Liver (tissue), 9 donors: ENCODE results near the gene PHETA2. TPM values are rescaled to one million over a fixed set of nuclear protein-coding genes. Genes with fewer than 3 reads are reported as not detected.

ENCODE experiments used
- DNase-seq: peaks from one replicate; pipeline ENCODE4 v3.0.0-alpha.2; 2017; ENCODE audit warnings: low spot score
- H3K27ac ChIP-seq, 2 donors: one replicate each; pipeline ENCODE4 v1.7.0; 2013; ENCODE audit warnings: inconsistent platforms in 2 of 2, low read length in 2 of 2, control low read depth in 1 of 2, low read depth in 1 of 2, mild to moderate bottlenecking in 1 of 2
- H3K27me3 ChIP-seq, 4 donors: one replicate each; pipeline versions ENCODE4 v1.6.1 to v1.7.0; 2013; ENCODE audit warnings: low read length in 3 of 4, inconsistent platforms in 1 of 4, mild to moderate bottlenecking in 1 of 4, moderate library complexity in 1 of 4; ENCODE audit not compliant: control insufficient read depth in 4 of 4, insufficient read depth in 4 of 4
- H3K36me3 ChIP-seq, 4 donors: one replicate each; pipeline versions ENCODE4 v1.6.1 to v1.7.0; 2013; ENCODE audit warnings: low read length in 3 of 4, mild to moderate bottlenecking in 3 of 4, low read depth in 1 of 4, moderate library complexity in 1 of 4; ENCODE audit not compliant: control insufficient read depth in 4 of 4, insufficient read depth in 3 of 4
- H3K4me1 ChIP-seq, 4 donors: one replicate each; pipeline versions ENCODE4 v1.6.1 to v1.7.0; 2013; ENCODE audit warnings: low read length in 3 of 4, mild to moderate bottlenecking in 3 of 4, moderate library complexity in 1 of 4; ENCODE audit not compliant: control insufficient read depth in 4 of 4, insufficient read depth in 4 of 4
- H3K4me3 ChIP-seq, 3 donors: one replicate each; pipeline versions ENCODE4 v1.6.1 to v1.7.0; 2013; ENCODE audit warnings: low read length in 3 of 3, control low read depth in 1 of 3, low read depth in 1 of 3, mild to moderate bottlenecking in 1 of 3
- H3K9ac ChIP-seq, 2 donors: one replicate each; pipeline ENCODE4 v1.7.0; 2013; ENCODE audit warnings: low read length in 2 of 2, mild to moderate bottlenecking in 2 of 2, moderate library complexity in 2 of 2, control low read depth in 1 of 2, low read depth in 1 of 2
- H3K9me3 ChIP-seq, 4 donors: one replicate each; pipeline versions ENCODE4 v1.6.1 to v1.7.0; 2013; ENCODE audit warnings: low read length in 3 of 4; ENCODE audit not compliant: control insufficient read depth in 4 of 4
- EGR1 ChIP-seq, 2 donors: IDR thresholded peaks; 2 replicates each; pipeline ENCODE4 v1.6.1; 2016 to 2018; ENCODE audit warnings: antibody characterized with exemption in 2 of 2, low read depth in 2 of 2
- FOXA1 ChIP-seq: IDR thresholded peaks from 2 replicates; pipeline ENCODE4 v1.6.1; 2016; ENCODE audit warnings: antibody characterized with exemption
- FOXA2 ChIP-seq: IDR thresholded peaks from 2 replicates; pipeline ENCODE4 v1.6.1; 2016; ENCODE audit warnings: antibody characterized with exemption
- GABPA ChIP-seq, 2 donors: IDR thresholded peaks in 1 of 2; conservative IDR thresholded peaks in 1 of 2; 2 replicates each; pipeline ENCODE4 v1.6.1; 2016; ENCODE audit warnings: antibody characterized with exemption in 2 of 2, mild to moderate bottlenecking in 1 of 2, moderate library complexity in 1 of 2
- HNF4A ChIP-seq, 2 donors: conservative IDR thresholded peaks; 2 replicates each; pipeline ENCODE4 v1.6.1; 2016; ENCODE audit warnings: antibody characterized with exemption in 2 of 2, mild to moderate bottlenecking in 2 of 2
- HNF4G ChIP-seq: IDR thresholded peaks from 2 replicates; pipeline ENCODE4 v1.6.1; 2016; ENCODE audit warnings: antibody characterized with exemption
- JUND ChIP-seq, 2 donors: IDR thresholded peaks; 2 replicates each; pipeline ENCODE4 v1.6.1; 2016; ENCODE audit warnings: antibody characterized with exemption in 2 of 2
- NR2F2 ChIP-seq: IDR thresholded peaks from 2 replicates; pipeline ENCODE4 v1.6.1; 2016; ENCODE audit warnings: antibody characterized with exemption
- RXRA ChIP-seq, 2 donors: IDR thresholded peaks; 2 replicates each; pipeline ENCODE4 v1.6.1; 2017 to 2018; ENCODE audit warnings: antibody characterized with exemption in 2 of 2, mild to moderate bottlenecking in 1 of 2
- TAF1 ChIP-seq: conservative IDR thresholded peaks from 2 replicates; pipeline ENCODE4 v1.6.1; 2016; ENCODE audit warnings: antibody characterized with exemption, mild to moderate bottlenecking
- YY1 ChIP-seq: IDR thresholded peaks from 2 replicates; pipeline ENCODE4 v1.6.1; 2016; ENCODE audit warnings: antibody characterized with exemption, mild to moderate bottlenecking
- WGBS: extraction: QIAGEN DNeasy Blood & Tissue Kit; methylation state at CpG from one replicate; pipeline ENCODE4 v1.1.7; 2013; 5-methylcytosine and 5-hydroxymethylcytosine counted together
- polyA plus RNA-seq, 2 donors: library from polyadenylated mRNA; stranded (reverse) in 1 of 2; unstranded in 1 of 2; fragments of 200-250 nt in 1 of 2; fragments of >200 nt in 1 of 2; fragmentation: Nextera tagmentation in 1 of 2; extraction: Ambion mirVana in 1 of 2; gene quantifications; one replicate each; pipeline versions ENCODE4 v1.2.1 to v1.2.3, GENCODE V29; 2013 to 2015
- total RNA-seq, 2 donors: library from RNA; depleted of rRNA; stranded (reverse); fragments of >200 nt; gene quantifications; one replicate each; pipeline ENCODE4 v1.2.3, GENCODE V29; 2014
- TF ChIP-seq, protein P1 (sequence below): IDR thresholded peaks from 2 replicates; pipeline ENCODE4 v1.6.1; 2016; ENCODE audit warnings: antibody characterized with exemption, mild to moderate bottlenecking
- TF ChIP-seq, protein P2 (sequence below): fragments of 150-350 bp; IDR thresholded peaks from 2 replicates; pipeline ENCODE4 v1.5.1; 2017; ENCODE audit warnings: improper control_type of control experiment, low read depth, low read length; ENCODE audit not compliant: missing input control
- TF ChIP-seq, protein P3 (sequence below): IDR thresholded peaks from 2 replicates; pipeline ENCODE4 v1.6.1; 2016; ENCODE audit warnings: antibody characterized with exemption
- TF ChIP-seq, protein P4 (sequence below): IDR thresholded peaks from 2 replicates; pipeline ENCODE4 v1.6.1; 2016; ENCODE audit warnings: antibody characterized with exemption
- donor health status: healthy.
- donor health status: healthy.
- donor health status: healthy.
- donor health status: healthy.
- donor health status: healthy.

The PHETA2 gene
- total and polyA plus RNA-seq, 4 donors: 0.89 to 5.1 (median 1.5) TPM

DNA sequence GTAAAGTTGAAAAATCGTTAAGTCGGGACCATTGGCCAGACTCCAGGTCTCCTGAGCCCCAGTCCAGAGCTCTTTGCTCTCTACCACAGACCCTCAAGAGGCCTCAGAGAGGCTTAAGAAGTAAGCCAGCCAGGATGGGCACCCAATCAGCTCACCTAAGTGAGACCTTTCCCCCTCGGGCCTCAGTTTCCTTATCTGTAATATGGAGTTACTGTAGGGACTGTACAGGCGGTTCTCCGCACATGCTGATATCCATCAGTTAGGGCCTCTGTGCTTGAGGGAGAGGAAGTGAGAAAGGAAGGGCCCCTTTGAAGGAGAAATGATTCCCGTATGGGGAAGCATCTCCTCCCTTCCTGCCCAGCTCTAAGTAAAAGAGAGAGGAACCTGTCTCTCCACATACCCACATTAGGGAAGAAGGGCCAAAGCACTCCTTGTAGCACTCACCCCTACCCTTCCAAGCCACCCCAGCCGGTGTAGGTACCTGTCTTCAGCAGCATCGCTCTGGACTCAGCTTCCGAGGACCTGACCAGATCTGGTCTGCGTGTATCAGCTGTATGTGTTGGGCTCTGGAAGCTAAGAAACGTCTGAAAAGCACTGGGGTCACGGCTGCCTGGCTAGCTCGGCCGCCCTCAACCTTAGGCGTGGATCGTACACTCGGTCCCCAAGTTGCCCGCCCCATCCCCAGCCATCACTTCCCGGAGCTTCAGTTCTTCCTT is 4.1 kb upstream of the PHETA2 start:
- Histone ChIP-seq H3K4me1 (peaks cover 5 to 45% (median 39%) of the 10 kb centered on the region in 4 donors), H3K9ac (peak overlapping the region; percentile 8 to 84), H3K27me3 (no peaks in the 10 kb centered on the region), H3K36me3 (peaks cover 0 to 18% (median 3%) of the 10 kb centered on the region in 4 donors), H3K9me3 (no peaks in the 10 kb centered on the region), H3K4me3 (peak overlapping the region; percentile 67 to 75 (median 72)), H3K27ac (peak overlapping the region; percentile 69 to 90)
- no peak for DNase-seq
- no peak for TF ChIP-seq HNF4A (conservative IDR thresholded peaks at IDR 0.05)
- TF ChIP-seq HNF4G: no peak
- TF ChIP-seq, protein P1, sequence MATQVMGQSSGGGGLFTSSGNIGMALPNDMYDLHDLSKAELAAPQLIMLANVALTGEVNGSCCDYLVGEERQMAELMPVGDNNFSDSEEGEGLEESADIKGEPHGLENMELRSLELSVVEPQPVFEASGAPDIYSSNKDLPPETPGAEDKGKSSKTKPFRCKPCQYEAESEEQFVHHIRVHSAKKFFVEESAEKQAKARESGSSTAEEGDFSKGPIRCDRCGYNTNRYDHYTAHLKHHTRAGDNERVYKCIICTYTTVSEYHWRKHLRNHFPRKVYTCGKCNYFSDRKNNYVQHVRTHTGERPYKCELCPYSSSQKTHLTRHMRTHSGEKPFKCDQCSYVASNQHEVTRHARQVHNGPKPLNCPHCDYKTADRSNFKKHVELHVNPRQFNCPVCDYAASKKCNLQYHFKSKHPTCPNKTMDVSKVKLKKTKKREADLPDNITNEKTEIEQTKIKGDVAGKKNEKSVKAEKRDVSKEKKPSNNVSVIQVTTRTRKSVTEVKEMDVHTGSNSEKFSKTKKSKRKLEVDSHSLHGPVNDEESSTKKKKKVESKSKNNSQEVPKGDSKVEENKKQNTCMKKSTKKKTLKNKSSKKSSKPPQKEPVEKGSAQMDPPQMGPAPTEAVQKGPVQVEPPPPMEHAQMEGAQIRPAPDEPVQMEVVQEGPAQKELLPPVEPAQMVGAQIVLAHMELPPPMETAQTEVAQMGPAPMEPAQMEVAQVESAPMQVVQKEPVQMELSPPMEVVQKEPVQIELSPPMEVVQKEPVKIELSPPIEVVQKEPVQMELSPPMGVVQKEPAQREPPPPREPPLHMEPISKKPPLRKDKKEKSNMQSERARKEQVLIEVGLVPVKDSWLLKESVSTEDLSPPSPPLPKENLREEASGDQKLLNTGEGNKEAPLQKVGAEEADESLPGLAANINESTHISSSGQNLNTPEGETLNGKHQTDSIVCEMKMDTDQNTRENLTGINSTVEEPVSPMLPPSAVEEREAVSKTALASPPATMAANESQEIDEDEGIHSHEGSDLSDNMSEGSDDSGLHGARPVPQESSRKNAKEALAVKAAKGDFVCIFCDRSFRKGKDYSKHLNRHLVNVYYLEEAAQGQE: no peak
- TF ChIP-seq, protein P2, sequence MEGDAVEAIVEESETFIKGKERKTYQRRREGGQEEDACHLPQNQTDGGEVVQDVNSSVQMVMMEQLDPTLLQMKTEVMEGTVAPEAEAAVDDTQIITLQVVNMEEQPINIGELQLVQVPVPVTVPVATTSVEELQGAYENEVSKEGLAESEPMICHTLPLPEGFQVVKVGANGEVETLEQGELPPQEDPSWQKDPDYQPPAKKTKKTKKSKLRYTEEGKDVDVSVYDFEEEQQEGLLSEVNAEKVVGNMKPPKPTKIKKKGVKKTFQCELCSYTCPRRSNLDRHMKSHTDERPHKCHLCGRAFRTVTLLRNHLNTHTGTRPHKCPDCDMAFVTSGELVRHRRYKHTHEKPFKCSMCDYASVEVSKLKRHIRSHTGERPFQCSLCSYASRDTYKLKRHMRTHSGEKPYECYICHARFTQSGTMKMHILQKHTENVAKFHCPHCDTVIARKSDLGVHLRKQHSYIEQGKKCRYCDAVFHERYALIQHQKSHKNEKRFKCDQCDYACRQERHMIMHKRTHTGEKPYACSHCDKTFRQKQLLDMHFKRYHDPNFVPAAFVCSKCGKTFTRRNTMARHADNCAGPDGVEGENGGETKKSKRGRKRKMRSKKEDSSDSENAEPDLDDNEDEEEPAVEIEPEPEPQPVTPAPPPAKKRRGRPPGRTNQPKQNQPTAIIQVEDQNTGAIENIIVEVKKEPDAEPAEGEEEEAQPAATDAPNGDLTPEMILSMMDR: no peak
- no peak for TF ChIP-seq TAF1
- TF ChIP-seq NR2F2: no peak
- TF ChIP-seq, protein P3, sequence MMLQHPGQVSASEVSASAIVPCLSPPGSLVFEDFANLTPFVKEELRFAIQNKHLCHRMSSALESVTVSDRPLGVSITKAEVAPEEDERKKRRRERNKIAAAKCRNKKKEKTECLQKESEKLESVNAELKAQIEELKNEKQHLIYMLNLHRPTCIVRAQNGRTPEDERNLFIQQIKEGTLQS: no peak
- TF ChIP-seq YY1: no peak
- no peak for TF ChIP-seq GABPA (IDR thresholded peaks at IDR 0.05 in 1 of 2, conservative IDR thresholded peaks at IDR 0.05 in 1 of 2)
- 24% methylated on average over 19 of the region's 19 CpGs for WGBS

DNA sequence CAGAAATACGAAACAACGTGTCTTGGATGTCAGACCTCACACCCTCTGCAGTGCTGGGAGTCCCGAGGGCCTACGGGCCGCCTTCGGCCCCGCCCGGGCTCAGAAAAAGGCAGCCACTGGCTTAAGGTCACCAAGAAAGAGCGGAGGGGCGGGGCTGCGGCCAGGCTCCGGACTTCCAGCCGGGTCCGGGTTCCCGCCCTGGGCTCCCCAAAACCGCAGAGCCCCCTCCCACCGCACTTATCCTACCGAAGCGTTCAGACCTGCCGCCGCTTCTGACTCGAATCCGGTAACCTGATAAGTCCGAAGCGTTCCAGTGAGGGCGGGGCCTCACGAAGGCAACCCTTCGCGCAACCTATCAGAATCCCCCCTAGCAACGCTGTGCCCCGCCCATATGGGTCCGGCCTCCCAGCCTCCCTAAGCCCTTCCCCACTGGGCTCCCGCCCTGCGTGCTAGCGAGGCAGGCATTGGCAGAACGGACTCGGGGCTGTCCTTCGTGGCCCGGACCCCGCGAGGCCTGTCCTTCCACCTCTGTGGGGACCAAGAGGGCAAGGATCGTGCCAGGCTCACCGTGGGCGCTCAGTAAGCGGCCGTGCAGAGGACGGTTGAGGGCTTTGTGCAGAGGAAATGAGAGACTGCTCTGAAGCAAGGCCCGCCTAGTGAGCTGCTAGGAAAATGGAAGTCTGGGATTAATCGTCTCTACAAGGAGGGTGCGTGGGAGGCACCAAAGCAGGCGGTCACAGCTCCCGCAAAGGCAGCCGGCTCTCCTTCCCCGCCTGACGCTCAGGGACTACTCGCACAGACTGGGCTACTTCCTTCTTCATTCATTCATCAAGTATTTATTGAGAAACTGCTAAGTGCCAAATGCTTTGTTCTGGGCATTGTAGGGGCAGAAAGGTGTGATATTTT is 3.3 kb upstream of the PHETA2 start, which contains the start of gene NAGA:
NAGA (minus strand) TSS at position 296 of the 906 bp plus-strand sequence. CDS start 515 bp downstream, outside the sequence.
- WGBS: under 1% methylated on average over 56 of the region's 56 CpGs
- Histone ChIP-seq H3K9ac (peak within 1 kb of the TSS; percentile 70 to 84), H3K9me3 (peaks cover 0 to 2% (median 0%) of the 10 kb centered on the region in 4 donors), H3K27me3 (no peaks in the 10 kb centered on the region), H3K36me3 (peaks cover 0 to 18% (median 3%) of the 10 kb centered on the region in 4 donors), H3K4me3 (peak within 1 kb of the TSS; percentile 67 to 75 (median 72)), H3K4me1 (peaks cover 3 to 36% (median 31%) of the 10 kb centered on the region in 4 donors), H3K27ac (peak within 1 kb of the TSS; percentile 69 to 90)
- peak; percentile 92 for DNase-seq
- TF ChIP-seq FOXA2 (no peak), JUND (IDR thresholded peaks at IDR 0.05) (no peak), RXRA (IDR thresholded peaks at IDR 0.05) (peak; percentile 60 to 86), GABPA (IDR thresholded peaks at IDR 0.05 in 1 of 2, conservative IDR thresholded peaks at IDR 0.05 in 1 of 2) (no peak), HNF4G (peak; percentile 91), EGR1 (IDR thresholded peaks at IDR 0.05; ENCODE audit: low read depth in 2 of 2) (peak; percentile 32 to 61), HNF4A (conservative IDR thresholded peaks at IDR 0.05) (peak; percentile 90 to 98), NR2F2 (peak; percentile 86), FOXA1 (peak; percentile 22), TAF1 (peak; percentile 69)
- TF ChIP-seq, protein P3: no peak
- TF ChIP-seq, protein P2: no peak
- TF ChIP-seq, protein P4, sequence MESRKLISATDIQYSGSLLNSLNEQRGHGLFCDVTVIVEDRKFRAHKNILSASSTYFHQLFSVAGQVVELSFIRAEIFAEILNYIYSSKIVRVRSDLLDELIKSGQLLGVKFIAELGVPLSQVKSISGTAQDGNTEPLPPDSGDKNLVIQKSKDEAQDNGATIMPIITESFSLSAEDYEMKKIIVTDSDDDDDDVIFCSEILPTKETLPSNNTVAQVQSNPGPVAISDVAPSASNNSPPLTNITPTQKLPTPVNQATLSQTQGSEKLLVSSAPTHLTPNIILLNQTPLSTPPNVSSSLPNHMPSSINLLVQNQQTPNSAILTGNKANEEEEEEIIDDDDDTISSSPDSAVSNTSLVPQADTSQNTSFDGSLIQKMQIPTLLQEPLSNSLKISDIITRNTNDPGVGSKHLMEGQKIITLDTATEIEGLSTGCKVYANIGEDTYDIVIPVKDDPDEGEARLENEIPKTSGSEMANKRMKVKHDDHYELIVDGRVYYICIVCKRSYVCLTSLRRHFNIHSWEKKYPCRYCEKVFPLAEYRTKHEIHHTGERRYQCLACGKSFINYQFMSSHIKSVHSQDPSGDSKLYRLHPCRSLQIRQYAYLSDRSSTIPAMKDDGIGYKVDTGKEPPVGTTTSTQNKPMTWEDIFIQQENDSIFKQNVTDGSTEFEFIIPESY: peak; percentile 90
